GM18858 (cell line): Measurements from ENCODE around the gene PSIP1.
"Not testable (repeated sequence)": the region's sequence is repeated elsewhere in the genome, so short reads cannot be mapped to it uniquely, and the experiment has no call there.

ENCODE experiments used
- ATAC-seq: cut with Tn5 transposase; IDR thresholded peaks from one replicate; pipeline ENCODE4 v1.9.1; 2021; ENCODE audit not compliant: unreplicated experiment

Gene PSIP1

DNA sequence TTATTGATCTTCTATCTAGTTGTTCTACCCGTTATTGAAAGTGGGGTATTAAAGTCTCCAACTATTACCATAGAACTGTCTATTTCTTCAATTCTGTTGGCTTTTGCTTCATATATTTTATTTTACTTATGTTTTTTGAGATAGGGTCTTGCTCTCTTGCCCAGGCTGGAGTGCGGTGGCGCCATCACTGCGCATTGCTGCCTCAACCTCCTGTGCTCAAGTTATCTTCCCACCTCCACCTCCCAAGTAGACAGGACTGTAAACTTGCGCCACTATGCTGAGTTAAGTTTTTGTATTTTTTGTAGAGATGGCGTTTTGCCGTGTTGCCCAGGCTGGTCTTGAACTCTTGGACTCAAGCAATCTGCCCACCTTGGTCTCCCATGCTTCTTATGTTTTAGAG is 71.9 kb downstream of the PSIP1 start:
- ATAC-seq: no peak

DNA sequence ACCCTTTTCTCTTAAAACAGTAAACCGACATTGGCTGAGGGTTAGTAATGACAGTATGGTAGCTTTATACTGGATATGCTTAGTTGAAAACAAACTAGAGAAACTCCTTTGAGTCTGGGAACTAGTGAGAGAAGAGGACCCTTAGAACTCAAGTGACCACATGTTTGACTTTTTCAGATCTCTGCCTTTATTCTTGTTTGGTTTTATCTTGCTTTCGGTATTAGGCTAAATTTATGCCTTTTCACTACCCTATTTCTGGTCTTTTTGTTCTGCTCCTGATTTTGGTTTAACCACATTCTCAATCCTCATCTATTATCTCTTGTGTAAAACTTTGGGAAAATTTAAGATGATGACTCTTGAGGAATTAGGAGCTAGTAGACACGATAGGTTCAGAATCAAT is 77.1 kb downstream of the PSIP1 start:
- peak; percentile 56 for ATAC-seq

DNA sequence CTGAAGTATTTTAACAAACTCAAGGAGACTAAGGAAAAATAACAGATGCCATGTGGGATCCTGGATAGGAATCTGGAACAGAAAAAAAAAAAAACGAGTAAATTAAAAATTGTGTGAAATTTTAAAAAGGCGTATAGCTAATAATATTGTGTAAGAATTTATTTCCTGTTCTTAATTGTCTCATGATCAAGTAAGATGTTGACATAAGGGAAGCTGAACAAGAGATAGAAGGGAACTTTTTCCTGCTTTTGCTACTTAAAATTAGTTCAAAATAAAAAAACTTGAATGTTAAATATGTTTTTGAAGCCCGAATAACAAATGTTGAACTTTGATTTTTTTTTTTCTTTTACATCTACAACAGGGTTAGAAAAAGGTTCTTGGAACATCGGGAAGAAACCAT is 77.6 kb downstream of the PSIP1 start:
- ATAC-seq: no peak

DNA sequence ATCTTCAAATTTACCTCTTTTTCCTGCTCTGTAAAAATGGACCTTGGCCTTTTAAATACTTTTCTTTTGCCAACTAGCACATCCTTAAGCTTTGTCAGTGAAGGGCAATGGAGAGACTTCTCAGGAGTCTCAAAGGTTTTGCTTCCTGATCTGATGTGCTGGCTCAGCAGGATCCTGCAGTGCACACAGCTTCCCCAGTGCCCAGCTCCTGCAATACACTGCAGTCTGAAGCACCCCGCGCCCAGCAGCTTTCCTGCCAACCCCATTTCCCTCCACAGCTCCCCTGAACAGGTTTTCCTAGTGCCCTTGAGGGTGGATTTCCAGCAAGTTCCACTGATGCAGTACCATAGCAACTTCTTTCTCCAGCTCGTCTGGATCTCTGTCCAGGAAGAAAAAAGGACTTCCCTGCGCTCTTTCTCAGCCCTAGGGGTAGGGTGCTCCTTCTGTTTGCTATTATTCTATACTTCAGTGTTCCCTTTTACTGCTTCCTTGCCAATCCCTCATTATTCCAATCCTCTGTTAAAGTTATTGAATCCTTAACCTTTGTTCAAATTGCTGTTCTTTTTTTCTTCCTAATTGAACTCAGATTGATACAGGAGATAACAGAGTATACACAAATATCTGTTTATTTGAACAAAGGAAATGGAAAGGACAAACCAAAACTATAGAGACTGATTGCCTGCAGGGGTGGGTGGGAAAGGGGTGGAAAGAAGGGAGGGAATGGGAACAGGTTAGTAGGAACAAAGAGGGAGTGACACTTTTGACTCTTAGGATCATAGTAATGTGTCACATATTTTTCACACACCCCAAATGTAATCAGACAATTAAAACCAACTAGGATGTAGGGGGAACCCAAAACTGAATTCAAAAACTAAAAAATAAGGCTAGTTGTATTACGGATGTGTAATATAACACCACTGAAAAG is 79.6 kb downstream of the PSIP1 start:
- ATAC-seq: no peak

DNA sequence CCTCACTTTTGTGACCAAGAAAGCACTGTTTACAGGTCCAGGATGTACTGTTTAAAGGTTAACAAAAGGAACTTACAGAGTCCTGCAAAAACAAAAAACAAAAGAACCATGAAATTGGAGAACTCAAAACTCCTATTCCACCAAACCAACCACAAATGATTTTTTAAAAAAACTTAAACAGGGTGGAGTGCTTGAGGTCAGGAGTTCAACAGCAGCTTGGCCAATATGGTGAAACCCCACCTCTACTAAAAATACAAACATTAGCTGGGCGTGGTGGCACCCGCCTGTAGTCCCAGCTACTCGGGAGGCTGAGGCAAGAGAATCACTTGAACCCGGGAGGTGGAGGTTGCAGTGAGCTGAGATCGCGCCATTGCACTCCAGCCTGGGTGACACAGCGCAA is 83.1 kb downstream of the PSIP1 start:
- not testable (repeated sequence) for ATAC-seq

DNA sequence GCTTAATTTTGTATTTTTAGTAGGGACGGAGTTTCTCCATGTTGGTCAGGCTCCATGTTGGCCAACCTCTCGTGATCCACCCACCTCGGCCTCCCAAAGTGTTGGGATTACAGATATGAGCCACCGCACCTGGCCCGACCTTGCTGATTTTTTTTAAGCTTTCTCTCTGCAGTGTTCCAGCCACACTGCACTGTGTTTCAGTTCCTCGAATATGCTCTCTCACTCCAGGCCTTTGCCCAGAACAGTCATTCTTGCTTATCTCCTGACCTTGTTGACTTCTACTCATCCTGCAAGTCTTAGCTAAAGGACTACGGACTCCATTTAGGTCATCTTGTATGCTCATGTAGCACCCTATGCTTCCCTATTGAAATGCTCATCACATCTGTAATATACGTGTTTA is 84.8 kb downstream of the PSIP1 start:
- peak; percentile 57 for ATAC-seq

DNA sequence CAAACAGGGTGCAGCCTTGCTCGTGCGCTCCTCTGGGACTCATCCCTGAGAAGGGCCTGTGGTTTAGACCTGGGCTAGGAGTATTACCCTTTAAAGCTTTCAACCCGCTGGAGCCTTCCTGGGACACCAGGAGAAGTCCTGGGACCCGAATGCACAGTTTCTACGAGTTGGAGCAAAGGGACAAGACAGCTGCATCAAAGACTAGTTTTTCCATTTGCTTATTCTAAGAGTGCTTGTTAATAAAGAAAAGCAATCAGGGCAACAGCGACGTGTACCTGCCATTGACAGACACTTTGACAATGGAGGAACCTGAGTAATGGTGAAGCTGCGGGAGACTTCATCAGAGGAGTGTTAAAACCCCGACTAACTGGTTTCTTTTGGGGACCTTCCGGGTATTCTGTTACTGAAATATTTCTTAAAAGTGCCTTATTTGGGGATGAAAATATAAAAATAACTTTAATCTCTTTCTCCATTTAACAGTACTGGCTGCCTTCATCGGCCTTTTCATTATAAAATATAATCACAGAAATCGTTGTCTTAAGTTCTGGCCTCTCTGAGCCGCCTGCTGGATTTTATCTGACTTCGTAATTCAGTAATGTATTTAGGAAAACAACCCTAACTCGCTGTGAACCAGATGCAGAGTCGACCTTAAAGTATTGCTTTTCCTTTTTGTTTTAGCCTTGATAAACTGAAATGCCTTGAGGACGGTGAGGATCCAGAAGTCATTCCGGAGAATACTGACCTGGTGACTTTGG is 87.4 kb downstream of the PSIP1 start:
- no peak for ATAC-seq

DNA sequence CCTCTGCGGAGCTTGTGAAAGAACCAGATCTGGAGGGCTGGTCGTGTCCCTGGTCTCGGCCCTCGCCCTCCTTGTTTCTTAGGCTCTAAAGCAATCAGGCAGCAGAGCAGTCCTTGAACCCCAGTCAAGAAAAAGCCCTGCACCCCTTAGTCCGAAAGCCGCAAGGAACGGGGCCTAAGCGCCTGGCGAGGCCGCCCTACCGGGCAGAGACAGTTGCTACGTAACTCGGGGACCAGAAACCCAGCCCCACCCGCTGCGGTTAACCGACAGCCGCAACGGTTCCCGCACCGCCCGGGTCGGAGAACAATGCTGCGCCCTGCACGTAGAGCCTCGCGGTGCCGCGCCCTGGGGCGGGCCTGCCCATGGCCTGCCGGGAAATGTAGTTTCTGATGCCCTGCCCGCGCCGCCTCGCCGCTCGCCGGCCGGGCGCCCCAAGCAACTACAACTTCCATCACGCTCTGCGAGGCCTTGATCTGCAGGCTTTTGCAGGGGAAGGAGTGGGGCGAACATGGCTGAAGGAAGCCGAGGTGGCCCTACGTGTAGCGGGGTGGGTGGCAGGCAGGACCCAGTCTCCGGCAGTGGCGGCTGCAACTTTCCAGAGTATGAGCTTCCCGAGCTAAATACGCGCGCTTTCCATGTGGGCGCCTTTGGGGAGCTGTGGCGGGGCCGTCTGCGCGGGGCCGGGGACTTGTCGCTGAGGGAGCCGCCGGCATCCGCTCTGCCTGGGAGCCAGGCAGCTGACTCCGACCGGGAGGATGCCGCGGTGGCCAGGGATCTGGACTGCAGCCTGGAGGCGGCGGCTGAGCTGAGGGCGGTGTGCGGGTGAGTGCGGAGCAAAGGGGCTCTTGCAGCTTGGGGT is 88.2 kb downstream of the PSIP1 start, which contains the start of gene SNAPC3:
Gene SNAPC3 (plus strand): TSS at position 505 of the 859 bp plus-strand sequence. CDS start 4 bp downstream, at position 509.
- peak; percentile 93 for ATAC-seq

DNA sequence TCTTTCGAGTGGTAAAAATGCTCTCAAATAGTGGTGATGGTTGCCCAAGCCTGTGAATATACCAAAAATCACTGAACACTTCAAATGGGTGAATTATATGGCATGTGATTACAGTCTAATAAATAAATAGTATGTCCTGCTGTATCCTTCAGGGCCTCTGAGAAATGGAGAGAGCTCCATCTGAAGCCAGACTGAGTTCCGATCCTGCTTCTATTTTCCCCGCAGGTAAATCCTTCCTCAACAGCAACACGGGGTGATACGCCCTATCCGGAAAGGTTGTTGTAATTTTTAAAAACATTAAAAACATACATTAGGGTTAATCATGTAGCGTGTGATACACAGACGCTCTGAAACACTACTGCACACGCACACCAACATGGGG is 88.8 kb downstream of the PSIP1 start:
- no peak for ATAC-seq

DNA sequence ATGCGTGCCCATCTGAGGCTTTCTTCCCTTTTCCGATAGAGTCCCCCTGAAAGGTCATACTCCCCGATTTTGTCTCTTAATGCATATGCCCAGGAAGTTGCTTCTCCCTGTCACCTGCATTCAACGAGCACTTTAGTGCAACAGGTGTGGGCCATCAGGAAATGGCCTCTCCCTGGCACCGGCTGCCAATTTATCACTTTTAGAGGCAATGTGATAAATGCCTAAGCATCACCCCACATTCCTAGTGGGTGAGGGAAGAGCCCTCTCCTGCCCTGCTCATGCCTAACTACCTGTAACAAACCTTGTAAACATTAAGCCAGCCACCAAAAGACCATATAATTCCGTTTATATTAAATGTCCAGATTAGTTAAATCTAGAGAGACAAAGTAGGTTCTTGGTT is 89.2 kb downstream of the PSIP1 start:
- no peak for ATAC-seq

DNA sequence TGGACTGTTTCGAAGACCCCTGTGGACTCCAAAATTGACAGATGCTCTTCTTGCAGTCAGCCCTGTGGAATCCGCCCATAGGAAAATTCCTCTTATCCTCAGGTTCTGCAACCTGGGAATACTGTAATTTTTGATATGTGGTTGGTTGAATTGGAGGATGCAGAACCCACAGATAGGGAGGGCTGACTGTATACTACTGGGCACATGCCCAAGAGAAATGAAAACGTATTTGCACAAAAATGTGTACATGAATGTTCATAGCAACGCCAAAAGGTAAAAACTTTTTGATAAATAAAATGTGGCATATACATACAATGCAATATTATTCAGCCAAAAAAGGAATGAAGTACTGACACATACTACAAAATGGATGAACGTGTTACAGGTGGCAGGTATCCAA is 90.0 kb downstream of the PSIP1 start:
- no peak for ATAC-seq

DNA sequence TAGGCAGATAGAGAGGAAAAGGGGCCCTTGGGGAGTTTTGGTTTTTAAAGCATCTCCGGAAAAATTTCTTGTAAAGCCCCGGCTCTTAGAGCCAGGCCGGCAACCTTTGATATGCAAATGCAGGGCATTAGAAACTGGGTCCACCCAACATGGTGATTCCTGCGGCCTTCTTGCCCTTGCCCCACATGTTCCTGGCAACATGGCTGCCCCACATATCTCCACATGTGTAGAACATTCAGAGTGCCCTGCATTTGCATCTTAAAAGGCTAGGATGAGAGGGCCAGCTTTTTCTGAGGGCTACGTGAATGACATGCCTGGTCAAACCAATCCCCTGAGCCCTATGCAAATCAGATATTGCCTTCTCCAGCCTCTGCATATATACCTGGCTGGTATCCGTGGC is 93.1 kb downstream of the PSIP1 start:
- no peak for ATAC-seq

DNA sequence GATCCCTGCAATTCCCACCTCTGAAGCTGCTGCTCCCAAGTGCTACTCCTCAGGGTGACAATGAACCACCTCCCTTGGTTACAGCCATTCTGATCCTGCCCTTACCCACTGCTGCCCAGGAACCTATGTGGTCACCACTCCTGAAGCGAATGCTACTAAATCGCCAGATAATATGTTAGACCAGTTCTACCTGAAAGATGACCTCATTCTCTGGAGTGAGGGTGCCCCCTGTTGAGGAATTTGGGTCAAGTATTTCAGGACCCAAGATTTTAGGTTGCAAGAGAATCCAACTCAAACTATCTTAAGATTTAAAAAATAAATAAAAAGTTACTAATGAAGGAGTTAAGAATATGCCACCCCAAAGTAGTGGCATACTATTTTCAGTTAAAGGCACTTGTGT is 93.9 kb downstream of the PSIP1 start:
- ATAC-seq: peak; percentile 52
